GM12878 (cell line): ENCODE results near the gene RNF220. TPM values are rescaled to one million over a fixed set of nuclear protein-coding genes. Genes with fewer than 3 reads are reported as not detected.
A peak's percentile ranks its signal among the peaks of the same experiment; 100 is the strongest.

ENCODE experiments used
- ATAC-seq: fragments of 200-7000 bp; cut with Tn5 transposase; 3 replicates; pipeline ENCODE4 v1.9.1; 2020; ENCODE audit warnings: mild to moderate bottlenecking, moderate library complexity
- BruUV-seq: library from RNA; stranded (reverse); fragments of 400-500 nt; replicated peaks from 2 replicates; lab custom pipeline; 2021; lab: Mats Ljungman, UMichigan
- CTCF ChIA-PET: fragments of 300-600 bp; sonication (Branson Sonifier 250); formaldehyde crosslinking; extraction: SDS; loops from one replicate; lab custom pipeline; 2021; ENCODE audit warnings: inconsistent platforms; lab: Yijun Ruan, JAX
- POLR2A ChIA-PET: fragments of 350-600 bp; formaldehyde crosslinking; extraction: SDS; loops from one replicate; lab custom pipeline; 2021; ENCODE audit warnings: inconsistent platforms; lab: Charles Lee
- RAD21 ChIA-PET: fragments of 300-600 bp; sonication (Branson Sonifier 250); formaldehyde crosslinking; loops from one replicate; lab custom pipeline; 2023; ENCODE audit warnings: antibody characterized with exemption; ENCODE audit not compliant: unreplicated experiment; lab: Charles Lee
- SMC1A ChIA-PET: fragments of 300-600 bp; sonication (Branson Sonifier 250); formaldehyde crosslinking; loops from one replicate; lab custom pipeline; 2023; ENCODE audit not compliant: unreplicated experiment, uncharacterized antibody; lab: Charles Lee
- DNase-seq: peaks from one replicate; pipeline ENCODE4 v3.0.0-alpha.2; 2011; ENCODE audit warnings: low read depth, low spot score
- FAIRE-seq: peaks from 3 replicates; lab custom pipeline; 2011; peaks lifted over from hg19 to GRCh38; lab: Jason Lieb, UNC
- H2AFZ ChIP-seq: 2 replicates; pipeline ENCODE4 v1.6.0; 2011; ENCODE audit warnings: low read depth, low read length, control low read depth; ENCODE audit not compliant: control insufficient read depth
- H3K27ac ChIP-seq: 2 replicates; pipeline ENCODE4 v1.5.1; 2011; ENCODE audit warnings: control low read depth; ENCODE audit not compliant: control insufficient read depth, insufficient read depth
- H3K27me3 ChIP-seq, 2 experiments: replicated peaks in 1 of 2; 2 replicates each; pipeline versions ENCODE4 v1.6.0 to v1.6.1; 2011; ENCODE audit warnings: low read length in 1 of 2; ENCODE audit not compliant: control insufficient read depth in 2 of 2, insufficient read depth in 2 of 2
- H3K36me3 ChIP-seq, 2 experiments: 2 replicates each; pipeline ENCODE4 v1.5.1; 2011; ENCODE audit warnings: low read length in 1 of 2; ENCODE audit not compliant: control insufficient read depth in 2 of 2, insufficient read depth in 2 of 2
- H3K4me1 ChIP-seq: 2 replicates; pipeline ENCODE4 v1.6.1; 2011; ENCODE audit warnings: mild to moderate bottlenecking, low read length, moderate library complexity, mixed read lengths; ENCODE audit not compliant: control insufficient read depth, insufficient read depth
- H3K4me2 ChIP-seq: 2 replicates; pipeline ENCODE4 v1.6.0; 2011; ENCODE audit warnings: control low read depth; ENCODE audit not compliant: control insufficient read depth, insufficient read depth
- H3K4me3 ChIP-seq: fragments of 200-600 bp; sonication (generic); 2 replicates; pipeline ENCODE4 v1.5.1; 2016
- H3K79me2 ChIP-seq: 2 replicates; pipeline ENCODE4 v1.6.0; 2011; ENCODE audit warnings: low read length; ENCODE audit not compliant: control insufficient read depth, insufficient read depth
- H3K9ac ChIP-seq: 2 replicates; pipeline ENCODE4 v1.8.0; 2011; ENCODE audit warnings: low read length, control low read depth, mixed read lengths; ENCODE audit not compliant: control insufficient read depth, insufficient read depth
- H3K9me3 ChIP-seq: replicated peaks from 3 replicates; pipeline ENCODE4 v1.5.1; 2011; ENCODE audit warnings: mild to moderate bottlenecking, low read length; ENCODE audit not compliant: control insufficient read depth, insufficient read depth
- H4K20me1 ChIP-seq: 2 replicates; pipeline ENCODE4 v1.6.0; 2011; ENCODE audit not compliant: control insufficient read depth, insufficient read depth
- EZH2 ChIP-seq: IDR thresholded peaks from 2 replicates; pipeline ENCODE4 v1.6.1; 2012; ENCODE audit warnings: low read depth, mild to moderate bottlenecking, control low read depth, inconsistent platforms, low read length, borderline replicate concordance; ENCODE audit not compliant: control insufficient read depth
- RFX5 ChIP-seq: IDR thresholded peaks from 2 replicates; pipeline ENCODE4 v1.6.1; 2011; ENCODE audit warnings: low read depth, low read length, improper control_type of control experiment
- SUZ12 ChIP-seq: fragments of 200-600 bp; sonication (generic); IDR thresholded peaks from one replicate; pipeline ENCODE4 v1.6.1; 2018; ENCODE audit warnings: antibody characterized with exemption, mild to moderate bottlenecking; ENCODE audit not compliant: unreplicated experiment
- ZBED1 ChIP-seq: IDR thresholded peaks from 2 replicates; pipeline ENCODE4 v1.6.1; 2016; ENCODE audit warnings: borderline replicate concordance
- whole genome bisulfite sequencing: methylation state at CpG from one replicate; pipeline ENCODE4 v1.1.6; 2016; ENCODE audit warnings: low lambda C conversion rate; ENCODE audit not compliant: insufficient replicate concordance, insufficient coverage; ENCODE audit errors: missing lambda C conversion rate; 5-methylcytosine and 5-hydroxymethylcytosine counted together
- in situ Hi-C: fragments of 300-500 bp; cut with MboI; formaldehyde crosslinking; loops from 9 replicates; pipeline ENCODE4 v1.14.3; 2018; ENCODE audit warnings: mixed read lengths
- intact Hi-C: fragments of 100-400 bp; cut with micrococcal nuclease; formaldehyde crosslinking; loops from one replicate; pipeline ENCODE4 v1.14.2; 2022; ENCODE audit not compliant: unreplicated experiment
- polyA plus RNA-seq, 11 experiments: library from polyadenylated mRNA; depleted of rRNA in 4 of 11; unstranded in 6 of 11; stranded (reverse) in 5 of 11; fragments of >200 nt; fragmentation: Nextera tagmentation in 4 of 11; fragmentation: Illumina TruSeq in 1 of 11; extraction: Ambion mirVana in 4 of 11; extraction: Trizol in 1 of 11; gene quantifications; 1 replicate in 1 of 11; 2 replicates in 10 of 11; pipeline versions ENCODE4 v1.2.1 to v1.2.3, GENCODE V29; 2011 to 2016; ENCODE audit warnings: inconsistent platforms in 2 of 11, missing spikeins in 2 of 11, low read depth in 1 of 11
- total RNA-seq, 4 experiments: library from RNA; depleted of rRNA in 3 of 4; stranded (reverse); fragments of >200 nt in 3 of 4; fragmentation: Illumina TruSeq in 1 of 4; extraction: Trizol in 1 of 4; gene quantifications; 2 replicates each; pipeline versions ENCODE4 v1.2.1 to v1.2.3, GENCODE V29; 2013 to 2021

Gene RNF220
- total and polyA plus RNA-seq, 10 of the 15 experiments (the other 5 are each of a cell fraction or from before 2014, with no cell fraction given): 4.6 to 84.1 (median 53.7) TPM

DNA sequence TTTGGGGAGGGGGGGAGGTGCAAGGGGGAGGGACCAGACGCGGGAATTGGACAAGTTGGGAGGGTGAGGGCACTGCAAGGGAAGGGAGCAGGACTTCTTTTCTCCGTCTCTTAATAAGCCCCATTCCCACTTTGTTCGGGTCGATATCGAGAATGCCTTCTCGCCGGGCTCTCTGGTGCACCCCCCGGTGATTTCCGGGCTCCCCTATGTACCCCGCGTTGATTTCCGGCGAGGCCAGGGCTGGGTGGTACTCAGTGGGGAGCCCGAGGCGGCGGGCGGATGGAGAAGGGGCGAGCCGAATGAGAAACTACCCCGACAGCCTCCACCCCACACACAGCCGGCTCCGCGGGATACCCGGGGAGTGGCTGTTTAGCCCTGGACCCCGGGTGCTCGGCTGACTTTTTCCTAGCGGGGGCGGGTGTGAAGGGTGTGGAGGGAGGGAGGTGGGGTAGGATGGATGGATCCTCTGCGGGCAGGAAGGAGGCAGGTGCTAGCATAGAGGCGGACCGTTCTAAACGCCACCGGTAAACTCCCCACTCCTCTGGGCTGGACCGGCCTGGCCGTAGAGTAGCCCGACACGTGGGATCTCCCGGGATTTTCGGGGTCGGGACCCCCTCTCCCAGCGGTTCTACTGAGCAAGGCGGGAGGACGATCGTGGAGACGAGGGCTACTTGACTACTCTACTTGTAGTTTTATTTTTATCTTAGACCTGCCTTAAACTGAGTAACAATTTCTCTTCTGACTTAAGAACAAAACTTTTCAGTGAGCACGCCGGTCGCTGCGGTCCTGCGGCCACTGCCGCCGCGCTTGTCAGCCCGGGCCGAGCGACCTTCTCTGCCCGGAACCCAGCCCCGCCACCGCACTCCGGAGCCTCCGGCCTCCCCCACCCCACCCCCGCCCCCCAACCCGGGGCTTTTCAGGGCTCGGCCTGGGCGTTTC lies 1.0 kb downstream of the RNF220 start:
- no peaks in the 10 kb centered on the region for H3K4me1 ChIP-seq
- BruUV-seq: no TSS peak
- H3K27me3 ChIP-seq: peaks cover 22 to 53% of the 10 kb centered on the region in 2 experiments
- no peak for TF ChIP-seq RFX5
- 0 out of 2 replicates have a peak, but pooled peaks have one; percentile 94 for TF ChIP-seq EZH2
- TF ChIP-seq, all 136 proteins: peak for 1
- Histone ChIP-seq H3K79me2 (no peaks in the 10 kb centered on the region), H2AFZ (no peak overlapping the region), H3K36me3 (no peaks in the 10 kb centered on the region), H4K20me1 (no peaks in the 10 kb centered on the region), H3K27ac (no peak overlapping the region), H3K4me3 (peak overlapping the region; percentile 45), H3K9ac (no peak overlapping the region), H3K4me2 (peak overlapping the region; percentile 52), H3K9me3 (no peaks in the 10 kb centered on the region)
- in situ Hi-C loops (no loop called here), intact Hi-C loops (no loop called here)
- DNase-seq (no peak), ATAC-seq (peak; percentile 68), FAIRE-seq (no peak)
- ChIA-PET RAD21 (no interaction called here), SMC1A (no interaction called here), POLR2A (interaction anchor here (0.6 kb wide), 1 partner anchor 881 kb away, joined by 7 read pairs; no protein-coding TSS in a partner anchor), CTCF (no interaction called here)
- WGBS: 2% methylated on average over 54 of the region's 66 CpGs

DNA sequence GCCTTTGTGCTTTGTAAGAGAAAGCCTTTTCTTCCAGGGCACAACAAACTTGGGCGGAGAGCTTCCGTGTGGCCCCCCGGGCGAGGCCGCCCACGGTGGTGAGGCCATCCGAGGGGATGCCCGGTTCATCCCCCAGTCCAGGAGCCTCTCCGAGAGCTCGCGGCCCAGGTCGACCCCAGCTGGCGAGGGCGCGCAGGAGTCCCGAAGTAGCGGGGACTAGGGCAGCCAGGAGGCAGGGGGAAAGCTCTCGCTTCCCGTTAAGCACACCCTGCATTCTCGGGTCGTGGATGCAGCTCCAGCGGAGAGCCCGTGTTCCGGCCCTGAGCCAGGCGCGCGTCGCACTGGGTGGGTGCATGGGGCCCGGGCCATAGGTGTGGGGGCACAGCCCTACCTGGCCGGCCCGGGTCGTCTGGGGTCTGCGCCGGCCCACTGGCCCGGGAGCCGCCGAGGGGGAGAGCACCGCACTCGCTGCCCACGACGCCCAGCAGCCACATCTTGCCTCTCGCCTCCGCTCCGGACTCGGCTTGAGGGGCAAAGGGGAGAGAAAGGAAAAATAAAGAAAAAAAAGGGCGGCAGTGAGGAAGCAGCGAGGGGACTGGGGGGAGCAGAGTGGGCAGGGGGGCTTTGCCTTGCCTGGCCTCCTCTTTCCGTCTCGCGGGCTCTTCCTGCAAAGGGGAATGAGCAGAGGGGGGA lies 1.8 kb downstream of the RNF220 start:
- RAD21 ChIA-PET: no interaction called here
- H3K9ac ChIP-seq: no peak overlapping the region
- SMC1A ChIA-PET: no interaction called here
- no peaks in the 10 kb centered on the region for H4K20me1 ChIP-seq
- H3K4me2 ChIP-seq: 0 out of 2 replicates have a peak overlapping the region, but pooled peaks have one; percentile 23
- ATAC-seq: no peak; the same call in 2 of the 3 replicates
- in situ Hi-C loops: no loop called here
- H3K9me3 ChIP-seq: no peaks in the 10 kb centered on the region
- TF ChIP-seq SUZ12 (peak; percentile 93), ZBED1 (no peak)
- 2% methylated on average over 41 of the region's 50 CpGs for WGBS
- no peaks in the 10 kb centered on the region for H3K4me1 ChIP-seq
- intact Hi-C loops: no loop called here
- FAIRE-seq: no peak
- no peak overlapping the region for H2AFZ ChIP-seq
- H3K79me2 ChIP-seq: no peaks in the 10 kb centered on the region
- no TSS peak for BruUV-seq
- no peak overlapping the region for H3K27ac ChIP-seq
- H3K27me3 ChIP-seq: peaks cover 22 to 54% of the 10 kb centered on the region in 2 experiments
- no peak for DNase-seq
- H3K4me3 ChIP-seq: no peak overlapping the region
- H3K36me3 ChIP-seq: no peaks in the 10 kb centered on the region
- CTCF ChIA-PET: no interaction called here
- POLR2A ChIA-PET: interaction anchor here (0.6 kb wide), 1 partner anchor 882 kb away, joined by 7 read pairs; no protein-coding TSS in a partner anchor
